ENCODE results near the gene ERP27. TPM values are rescaled to one million over a fixed set of nuclear protein-coding genes. Genes with fewer than 3 reads are reported as not detected.

Gene ERP27
- total RNA-seq, 2 donors from 2014 or later: 1.5 to 5.0 TPM

- Mint-ChIP-seq H3K36me3 (peaks cover 37 to 54% of the 10 kb centered on the region in 2 donors), H3K27ac (peak overlapping the region; percentile 92 to 98), H3K9me3 (no peaks in the 10 kb centered on the region)
- ATAC-seq (no peak), DNase-seq (ENCODE audit: low spot score in 2 of 2) (no peak)
Measured at GRCh38 chr12:14951851-14952250, 13.5 kb upstream of the ERP27 start.

DNA sequence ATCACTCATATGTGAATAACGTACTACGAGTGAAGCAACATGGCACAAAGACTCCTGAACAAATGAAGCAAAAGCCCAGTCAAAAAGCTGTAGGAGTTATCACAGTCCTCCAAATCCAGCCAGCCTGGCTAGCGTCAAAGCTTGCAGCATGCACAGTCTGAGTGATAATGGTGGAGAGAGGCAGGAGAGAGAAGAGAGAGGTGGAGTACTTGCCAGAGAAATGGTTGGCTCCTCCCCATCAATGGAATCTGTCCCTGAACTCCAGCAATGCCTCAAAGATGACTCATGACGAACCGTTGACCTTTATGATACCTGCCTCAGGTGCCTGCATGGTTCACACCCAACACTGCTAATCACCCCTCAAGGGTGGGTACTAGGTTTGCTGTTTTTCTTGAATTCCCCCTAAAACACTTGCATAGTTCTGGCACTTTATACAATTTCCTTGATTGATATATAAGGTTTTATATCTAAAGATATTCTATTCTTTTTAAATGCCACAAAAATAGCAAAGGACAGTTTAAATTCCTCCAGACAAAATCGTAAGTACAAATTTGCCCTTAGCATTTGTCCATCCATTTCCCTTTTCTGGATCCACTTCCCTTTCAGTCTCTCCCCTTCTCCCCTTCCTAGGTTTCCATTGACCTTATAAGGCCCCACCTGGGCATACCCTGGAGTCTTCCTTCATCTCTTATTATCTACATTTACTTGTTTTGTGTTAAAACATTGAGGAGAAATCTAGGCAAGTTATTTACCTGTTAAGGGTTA, 12.8 kb upstream of the ERP27 start:
- Mint-ChIP-seq H3K27ac (peak overlapping the region; percentile 92 to 98), H3K9me3 (no peaks in the 10 kb centered on the region), H3K36me3 (peaks cover 44 to 60% of the 10 kb centered on the region in 2 donors)
- DNase-seq (ENCODE audit: low spot score in 2 of 2): no peak
- ATAC-seq: peak; percentile 10 to 31

- H3K9me3 Mint-ChIP-seq: no peaks in the 10 kb centered on the region
- peak overlapping the region; percentile 92 to 98 for H3K27ac Mint-ChIP-seq
- ATAC-seq (peak; percentile 54 to 74), DNase-seq (ENCODE audit: low spot score in 2 of 2) (no peak)
- peaks cover 51 to 68% of the 10 kb centered on the region in 2 donors for H3K36me3 Mint-ChIP-seq
Measured at GRCh38 chr12:14950421-14950820, 12.1 kb upstream of the ERP27 start.

- Mint-ChIP-seq H3K9me3 (no peaks in the 10 kb centered on the region), H3K27ac (peak overlapping the region; percentile 92 to 98), H3K36me3 (peaks cover 59 to 76% of the 10 kb centered on the region in 2 donors)
- DNase-seq (ENCODE audit: low spot score in 2 of 2): no peak
- ATAC-seq: no peak
Measured at GRCh38 chr12:14949631-14950030, 11.3 kb upstream of the ERP27 start.

DNA sequence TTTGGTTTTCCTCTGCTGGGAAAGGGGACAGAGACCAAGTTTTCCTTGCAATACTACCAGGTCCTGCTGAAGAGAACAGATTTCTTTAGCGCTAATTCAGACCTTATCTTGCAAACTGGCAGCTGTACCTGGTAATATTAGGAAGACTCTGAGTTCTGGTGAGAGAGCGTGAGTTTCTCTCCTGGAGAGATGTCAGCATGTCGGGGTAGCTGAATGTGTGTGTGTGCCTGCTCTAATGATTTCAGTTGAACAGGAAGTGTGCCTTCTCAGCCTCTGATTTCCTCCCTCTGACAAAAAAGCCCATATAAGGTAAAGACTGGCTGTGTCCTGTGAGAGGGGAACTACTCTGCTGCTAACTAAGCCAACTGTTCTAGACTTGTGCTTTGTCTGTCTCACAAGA, 10.3 kb upstream of the ERP27 start:
- Mint-ChIP-seq H3K36me3 (peaks cover 58 to 79% of the 10 kb centered on the region in 2 donors), H3K9me3 (no peaks in the 10 kb centered on the region), H3K27ac (peak overlapping the region; percentile 91 to 92)
- DNase-seq (ENCODE audit: low spot score in 2 of 2) (peak in 1 of 2 donors; percentile 37), ATAC-seq (peak; percentile 71 to 74)

- ATAC-seq (no peak), DNase-seq (ENCODE audit: low spot score in 2 of 2) (no peak)
- Mint-ChIP-seq H3K27ac (peak overlapping the region; percentile 92 to 97), H3K9me3 (no peaks in the 10 kb centered on the region), H3K36me3 (peaks cover 71 to 86% of the 10 kb centered on the region in 2 donors)
Measured at GRCh38 chr12:14946861-14947260, 8.5 kb upstream of the ERP27 start.

- no peaks in the 10 kb centered on the region for H3K9me3 Mint-ChIP-seq
- no peak for DNase-seq (ENCODE audit: low spot score in 2 of 2)
- H3K27ac Mint-ChIP-seq: peak overlapping the region; percentile 92
- H3K36me3 Mint-ChIP-seq: peaks cover 73 to 88% of the 10 kb centered on the region in 2 donors
- no peak for ATAC-seq
Measured at GRCh38 chr12:14946162-14946561, 7.8 kb upstream of the ERP27 start.

- no peak for DNase-seq (ENCODE audit: low spot score in 2 of 2)
- peak overlapping the region in 1 of 2 donors; percentile 70 for H3K27ac Mint-ChIP-seq
- peaks cover 60 to 89% of the 10 kb centered on the region in 2 donors for H3K36me3 Mint-ChIP-seq
- peaks cover 0 to 5% of the 10 kb centered on the region in 2 donors for H3K9me3 Mint-ChIP-seq
- ATAC-seq: no peak
Measured at GRCh38 chr12:14942196-14942931, 4.0 kb upstream of the ERP27 start.

- H3K27ac Mint-ChIP-seq: no peak overlapping the region
- H3K9me3 Mint-ChIP-seq: peaks cover 0 to 8% of the 10 kb centered on the region in 2 donors
- no peak for DNase-seq (ENCODE audit: low spot score in 2 of 2)
- ATAC-seq: no peak
- peaks cover 55 to 88% of the 10 kb centered on the region in 2 donors for H3K36me3 Mint-ChIP-seq
Measured at GRCh38 chr12:14941369-14941768, 3.0 kb upstream of the ERP27 start.

DNA sequence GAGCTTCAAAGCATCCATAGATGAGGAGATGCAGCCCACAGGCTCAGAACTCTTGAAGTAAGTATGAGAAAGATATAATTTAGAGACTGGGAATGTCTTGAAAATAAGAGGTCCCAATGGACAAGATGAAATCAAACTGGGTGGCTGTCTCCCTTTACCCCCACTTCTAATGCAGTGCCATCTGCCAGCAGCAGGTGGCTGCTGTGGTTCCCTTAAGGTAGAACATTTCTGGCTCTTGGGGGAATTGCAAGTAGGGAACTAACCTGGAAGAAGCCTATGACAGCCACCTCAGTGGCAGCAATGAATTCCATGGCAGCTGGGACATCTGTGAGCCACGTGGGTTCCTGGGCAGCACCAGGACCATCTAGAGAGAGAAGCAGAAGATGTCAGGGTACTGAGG, 648 bp downstream of the ERP27 start:
- peak; percentile 25 to 61 for ATAC-seq
- DNase-seq (ENCODE audit: low spot score in 2 of 2): no peak
- Mint-ChIP-seq H3K27ac (peak overlapping the region; percentile 45 to 93), H3K9me3 (peaks cover 0 to 8% of the 10 kb centered on the region in 2 donors), H3K36me3 (peaks cover 29 to 73% of the 10 kb centered on the region in 2 donors)

- Mint-ChIP-seq H3K9me3 (peaks cover 0 to 8% of the 10 kb centered on the region in 2 donors), H3K27ac (peak overlapping the region in 1 of 2 donors; percentile 45), H3K36me3 (peaks cover 24 to 66% of the 10 kb centered on the region in 2 donors)
- DNase-seq (ENCODE audit: low spot score in 2 of 2) (no peak), ATAC-seq (no peak)
Measured at GRCh38 chr12:14937014-14937413, 1.3 kb downstream of the ERP27 start.

DNA sequence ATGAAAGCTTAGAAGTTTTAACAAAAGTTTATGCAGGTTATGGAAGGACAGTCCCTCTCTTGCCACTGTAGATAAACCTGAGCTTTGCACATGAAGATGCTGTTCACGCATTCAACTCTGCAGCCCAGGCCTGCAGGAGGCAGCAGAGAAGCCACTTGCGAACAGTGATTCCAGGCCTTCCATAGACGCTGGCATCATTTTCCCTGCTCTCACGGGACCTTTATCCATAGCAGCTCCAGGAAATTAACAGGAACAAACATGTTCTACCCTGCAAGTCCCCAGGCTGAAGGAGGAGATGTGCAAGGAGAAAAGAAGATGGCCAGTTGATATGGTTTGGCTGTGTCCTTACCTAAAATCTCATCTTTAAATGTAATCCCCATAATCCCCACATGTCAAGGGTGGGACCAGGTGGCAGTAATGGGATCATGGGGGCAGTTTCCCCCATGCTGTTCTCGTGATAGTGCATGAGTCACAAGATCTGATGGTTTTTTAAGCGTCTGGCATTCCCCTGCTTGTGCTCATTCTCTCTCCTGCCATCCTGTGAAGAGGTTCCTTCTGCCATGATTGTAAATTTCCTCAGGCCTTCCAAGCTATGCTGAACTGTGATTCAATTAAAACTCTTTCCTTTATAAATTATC, 2.0 kb downstream of the ERP27 start:
- Mint-ChIP-seq H3K36me3 (peaks cover 20 to 59% of the 10 kb centered on the region in 2 donors), H3K27ac (peak overlapping the region in 1 of 2 donors; percentile 45)
- ATAC-seq: no peak

GRCh38 chr12:14935031-14935430, 3.3 kb downstream of the ERP27 start:
- Mint-ChIP-seq H3K36me3 (peaks cover 19 to 46% of the 10 kb centered on the region in 2 donors), H3K27ac (no peak overlapping the region), H3K9me3 (peaks cover 0 to 8% of the 10 kb centered on the region in 2 donors)
- DNase-seq (ENCODE audit: low spot score in 2 of 2): no peak
- no peak for ATAC-seq

More for the DNA sequence above, 2.0 kb downstream of the ERP27 start:
- H3K9me3 Mint-ChIP-seq: peaks cover 0 to 8% of the 10 kb centered on the region in 2 donors
- no peak for DNase-seq (ENCODE audit: low spot score in 2 of 2)

GRCh38 chr12:14934511-14934910, 3.8 kb downstream of the ERP27 start:
- no peak overlapping the region for H3K27ac Mint-ChIP-seq
- H3K36me3 Mint-ChIP-seq: peaks cover 14 to 41% of the 10 kb centered on the region in 2 donors
- peaks cover 0 to 8% of the 10 kb centered on the region in 2 donors for H3K9me3 Mint-ChIP-seq
- DNase-seq (ENCODE audit: low spot score in 2 of 2) (no peak), ATAC-seq (no peak)

DNA sequence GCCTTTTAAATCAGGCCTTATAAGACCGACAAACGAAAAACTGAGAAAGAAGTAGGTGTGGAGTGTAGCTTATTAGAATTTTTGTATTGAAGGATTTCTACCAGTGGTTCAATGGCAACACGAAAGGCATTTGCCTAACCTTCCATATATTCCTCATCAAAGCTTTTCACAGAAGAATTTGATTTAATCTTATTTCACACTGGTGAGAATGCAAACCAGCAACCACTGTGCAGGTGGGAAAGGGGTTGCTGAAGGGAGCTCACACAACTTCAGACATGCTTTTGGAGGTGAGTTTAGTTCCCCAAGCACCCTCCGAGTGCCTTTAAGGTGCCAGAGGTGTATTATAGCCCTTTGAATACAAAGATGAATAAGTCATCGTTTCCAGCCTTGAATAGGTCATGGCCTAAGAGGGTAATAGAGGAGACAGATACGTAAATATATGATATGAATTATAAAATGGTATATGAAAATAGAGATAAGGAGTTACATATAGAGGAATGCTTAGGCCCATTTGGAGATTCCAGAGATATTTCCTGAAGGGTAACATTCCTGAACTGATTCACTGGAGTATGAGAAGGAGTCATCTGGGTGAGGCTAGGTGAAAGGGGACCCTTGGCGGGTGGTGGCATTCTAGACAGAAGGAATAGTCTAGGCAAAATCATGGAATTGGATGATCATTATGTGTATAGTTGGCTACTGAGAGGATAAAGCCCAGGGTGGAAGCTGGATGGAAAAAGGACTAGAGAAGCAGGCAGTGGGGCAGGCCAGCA, 6.4 kb downstream of the ERP27 start:
- no peak for ATAC-seq
- H3K9me3 Mint-ChIP-seq: no peaks in the 10 kb centered on the region
- peaks cover 1 to 18% of the 10 kb centered on the region in 2 donors for H3K36me3 Mint-ChIP-seq
- H3K27ac Mint-ChIP-seq: peak overlapping the region in 1 of 2 donors; percentile 4
- DNase-seq (ENCODE audit: low spot score in 2 of 2): no peak

DNA sequence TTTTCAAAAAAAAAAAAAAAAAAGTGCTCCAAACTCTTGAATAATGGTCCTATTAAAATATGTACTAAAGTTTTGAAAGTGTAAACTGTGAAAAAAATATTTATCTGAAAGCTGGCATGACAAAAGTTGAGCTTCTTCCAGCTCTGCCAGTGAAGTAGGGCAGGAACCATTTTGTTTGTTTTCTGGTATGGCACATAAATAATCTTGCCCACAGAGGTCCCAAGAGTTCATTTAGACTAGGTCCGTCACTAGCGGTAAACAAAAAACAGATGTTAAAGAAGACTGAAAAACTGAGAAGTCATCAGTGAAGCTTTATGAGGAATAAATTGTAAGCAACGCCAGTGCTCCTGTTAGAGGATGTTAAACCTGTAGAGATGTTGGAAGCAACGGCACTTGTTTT, 7.0 kb downstream of the ERP27 start:
- Mint-ChIP-seq H3K27ac (no peak overlapping the region), H3K9me3 (no peaks in the 10 kb centered on the region), H3K36me3 (peaks cover 0 to 12% of the 10 kb centered on the region in 2 donors)
- ATAC-seq: no peak
- DNase-seq (ENCODE audit: low spot score in 2 of 2): no peak
